ENCODE measurements around the gene RYR1.

GRCh38 chr19:38524369-38524768 lies 90.9 kb downstream of the RYR1 start:
- no peak for TF ChIP-seq CTCF (IDR thresholded peaks at IDR 0.05)
- TF ChIP-seq POLR2AphosphoS5 (IDR thresholded peaks at IDR 0.05; ENCODE audit: low read depth, low read length), result no peak
- no peak for TF ChIP-seq REST (IDR thresholded peaks at IDR 0.05; ENCODE audit: insufficient read depth in 1 of 2, low read depth in 2 of 2, low read length in 1 of 2)
